Measurements from ENCODE around the gene TAF3. TPM values are rescaled to one million over a fixed set of nuclear protein-coding genes. Genes with fewer than 3 reads are reported as not detected.
"Not testable (repeated sequence)": the region's sequence is repeated elsewhere in the genome, so short reads cannot be mapped to it uniquely, and the experiment has no call there.

Gene TAF3
- total RNA-seq, 1 donor from 2014 or later: 4.8 TPM

GRCh38 chr10:8014649-8015048 is 196.3 kb downstream of the TAF3 start:
- DNase-seq (ENCODE audit: low read depth): no peak
- Histone ChIP-seq H3K4me3 (ENCODE audit: low read depth, low read length) (no peak overlapping the region), H3K27me3 (ENCODE audit: control insufficient read depth, insufficient read depth, low read length) (no peaks in the 10 kb centered on the region), H3K36me3 (ENCODE audit: control insufficient read depth, insufficient read depth, low read length) (no peaks in the 10 kb centered on the region)
- TF ChIP-seq, protein P1, sequence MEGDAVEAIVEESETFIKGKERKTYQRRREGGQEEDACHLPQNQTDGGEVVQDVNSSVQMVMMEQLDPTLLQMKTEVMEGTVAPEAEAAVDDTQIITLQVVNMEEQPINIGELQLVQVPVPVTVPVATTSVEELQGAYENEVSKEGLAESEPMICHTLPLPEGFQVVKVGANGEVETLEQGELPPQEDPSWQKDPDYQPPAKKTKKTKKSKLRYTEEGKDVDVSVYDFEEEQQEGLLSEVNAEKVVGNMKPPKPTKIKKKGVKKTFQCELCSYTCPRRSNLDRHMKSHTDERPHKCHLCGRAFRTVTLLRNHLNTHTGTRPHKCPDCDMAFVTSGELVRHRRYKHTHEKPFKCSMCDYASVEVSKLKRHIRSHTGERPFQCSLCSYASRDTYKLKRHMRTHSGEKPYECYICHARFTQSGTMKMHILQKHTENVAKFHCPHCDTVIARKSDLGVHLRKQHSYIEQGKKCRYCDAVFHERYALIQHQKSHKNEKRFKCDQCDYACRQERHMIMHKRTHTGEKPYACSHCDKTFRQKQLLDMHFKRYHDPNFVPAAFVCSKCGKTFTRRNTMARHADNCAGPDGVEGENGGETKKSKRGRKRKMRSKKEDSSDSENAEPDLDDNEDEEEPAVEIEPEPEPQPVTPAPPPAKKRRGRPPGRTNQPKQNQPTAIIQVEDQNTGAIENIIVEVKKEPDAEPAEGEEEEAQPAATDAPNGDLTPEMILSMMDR (IDR thresholded peaks at IDR 0.05; ENCODE audit: insufficient read depth, low read length, poor library complexity, severe bottlenecking): no peak

- Histone ChIP-seq H3K36me3 (ENCODE audit: control insufficient read depth, insufficient read depth, low read length) (no peaks in the 10 kb centered on the region), H3K27me3 (ENCODE audit: control insufficient read depth, insufficient read depth, low read length) (no peaks in the 10 kb centered on the region), H3K4me3 (ENCODE audit: low read depth, low read length) (no peak overlapping the region)
- no peak for DNase-seq (ENCODE audit: low read depth)
- TF ChIP-seq, protein P1 (IDR thresholded peaks at IDR 0.05; ENCODE audit: insufficient read depth, low read length, poor library complexity, severe bottlenecking): no peak
These were observed 199.0 kb downstream of the TAF3 start for GRCh38 chr10:8017277-8017676.

DNA sequence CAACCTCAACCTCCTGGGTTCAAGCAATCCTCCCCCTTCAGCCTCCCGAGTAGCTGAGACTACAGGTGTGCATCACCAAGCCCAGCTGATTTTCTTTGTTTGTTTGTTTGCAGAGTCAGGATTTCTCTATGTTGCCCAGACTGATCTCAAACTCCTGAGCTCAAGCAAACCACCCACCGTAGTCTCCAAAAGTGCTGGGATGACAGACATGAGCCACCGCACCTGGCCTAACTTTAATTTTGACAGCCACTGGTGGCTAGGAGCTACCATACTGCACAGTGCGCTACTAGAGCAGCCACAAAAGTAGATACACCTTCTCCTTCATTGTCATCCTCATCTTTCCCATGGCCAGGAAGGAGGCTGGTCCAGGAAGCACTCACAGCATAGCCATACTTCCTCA is 205.0 kb downstream of the TAF3 start:
- TF ChIP-seq, protein P1 (IDR thresholded peaks at IDR 0.05; ENCODE audit: insufficient read depth, low read length, poor library complexity, severe bottlenecking): no peak
- Histone ChIP-seq H3K36me3 (ENCODE audit: control insufficient read depth, insufficient read depth, low read length) (no peaks in the 10 kb centered on the region), H3K27me3 (ENCODE audit: control insufficient read depth, insufficient read depth, low read length) (peaks cover 9% of the 10 kb centered on the region), H3K4me3 (ENCODE audit: low read depth, low read length) (no peak overlapping the region)
- DNase-seq (ENCODE audit: low read depth): no peak

GRCh38 chr10:8023851-8024250 is 205.5 kb downstream of the TAF3 start:
- Histone ChIP-seq H3K27me3 (ENCODE audit: control insufficient read depth, insufficient read depth, low read length) (peaks cover 9% of the 10 kb centered on the region), H3K4me3 (ENCODE audit: low read depth, low read length) (no peak overlapping the region), H3K36me3 (ENCODE audit: control insufficient read depth, insufficient read depth, low read length) (no peaks in the 10 kb centered on the region)
- DNase-seq (ENCODE audit: low read depth): no peak
- TF ChIP-seq, protein P1 (IDR thresholded peaks at IDR 0.05; ENCODE audit: insufficient read depth, low read length, poor library complexity, severe bottlenecking): no peak

DNA sequence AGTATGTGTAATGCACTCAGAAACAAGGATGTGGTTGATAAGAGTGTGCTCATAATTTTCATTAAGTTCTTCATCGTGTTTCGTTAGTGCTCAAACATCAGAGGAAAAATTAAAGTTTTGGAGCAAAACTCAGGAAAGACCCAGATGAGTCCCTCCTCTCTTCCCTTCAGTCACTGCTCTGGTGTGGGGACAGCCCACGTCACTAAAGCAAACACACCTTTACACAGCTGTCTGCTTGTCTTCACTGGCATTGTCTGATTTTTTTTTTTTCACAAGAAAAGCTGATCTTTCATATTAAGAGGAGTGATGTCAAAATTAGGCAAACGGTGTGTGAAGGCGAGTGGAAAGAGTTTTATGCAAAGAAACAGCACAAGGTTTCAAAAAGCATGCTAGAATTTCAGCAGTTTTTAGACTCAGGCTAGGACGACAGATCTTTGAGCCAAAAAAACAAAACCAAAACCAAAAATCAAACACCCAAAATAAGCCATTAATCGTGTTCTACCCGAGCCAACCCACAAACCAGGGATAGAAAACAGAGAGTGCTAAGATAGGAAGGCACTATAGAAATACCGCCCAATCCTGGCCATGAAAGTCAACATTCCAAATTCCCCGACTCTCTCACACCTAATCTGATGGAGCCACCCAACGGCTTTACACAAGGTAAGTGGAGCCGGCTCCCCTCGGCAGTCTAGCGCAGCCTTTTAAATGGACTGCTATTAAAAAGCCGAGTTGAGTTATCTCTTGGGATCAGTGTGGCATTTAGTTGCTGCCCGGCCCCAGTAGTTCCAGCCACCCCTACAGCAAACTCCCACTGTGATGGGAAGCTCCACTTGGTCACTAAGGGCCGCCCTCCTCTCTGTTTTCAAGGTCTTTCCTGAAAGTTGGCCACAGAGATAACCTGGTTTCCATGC is 208.3 kb downstream of the TAF3 start:
- no peak overlapping the region for H3K4me3 ChIP-seq (ENCODE audit: low read depth, low read length)
- TF ChIP-seq, protein P1 (IDR thresholded peaks at IDR 0.05; ENCODE audit: insufficient read depth, low read length, poor library complexity, severe bottlenecking): no peak
- DNase-seq (ENCODE audit: low read depth): no peak

GRCh38 chr10:8031211-8031610 is 212.9 kb downstream of the TAF3 start:
- not testable (repeated sequence) for DNase-seq (ENCODE audit: low read depth); H3K4me3 ChIP-seq (ENCODE audit: low read depth, low read length); H3K36me3 ChIP-seq (ENCODE audit: control insufficient read depth, insufficient read depth, low read length)
- peaks cover 43% of the 10 kb centered on the region for H3K27me3 ChIP-seq (ENCODE audit: control insufficient read depth, insufficient read depth, low read length)

More for the DNA sequence above, 208.3 kb downstream of the TAF3 start:
- H3K27me3 ChIP-seq (ENCODE audit: control insufficient read depth, insufficient read depth, low read length): peaks cover 15% of the 10 kb centered on the region
- no peaks in the 10 kb centered on the region for H3K36me3 ChIP-seq (ENCODE audit: control insufficient read depth, insufficient read depth, low read length)
